ENCODE data around the gene MCAM.

The MCAM gene

DNA sequence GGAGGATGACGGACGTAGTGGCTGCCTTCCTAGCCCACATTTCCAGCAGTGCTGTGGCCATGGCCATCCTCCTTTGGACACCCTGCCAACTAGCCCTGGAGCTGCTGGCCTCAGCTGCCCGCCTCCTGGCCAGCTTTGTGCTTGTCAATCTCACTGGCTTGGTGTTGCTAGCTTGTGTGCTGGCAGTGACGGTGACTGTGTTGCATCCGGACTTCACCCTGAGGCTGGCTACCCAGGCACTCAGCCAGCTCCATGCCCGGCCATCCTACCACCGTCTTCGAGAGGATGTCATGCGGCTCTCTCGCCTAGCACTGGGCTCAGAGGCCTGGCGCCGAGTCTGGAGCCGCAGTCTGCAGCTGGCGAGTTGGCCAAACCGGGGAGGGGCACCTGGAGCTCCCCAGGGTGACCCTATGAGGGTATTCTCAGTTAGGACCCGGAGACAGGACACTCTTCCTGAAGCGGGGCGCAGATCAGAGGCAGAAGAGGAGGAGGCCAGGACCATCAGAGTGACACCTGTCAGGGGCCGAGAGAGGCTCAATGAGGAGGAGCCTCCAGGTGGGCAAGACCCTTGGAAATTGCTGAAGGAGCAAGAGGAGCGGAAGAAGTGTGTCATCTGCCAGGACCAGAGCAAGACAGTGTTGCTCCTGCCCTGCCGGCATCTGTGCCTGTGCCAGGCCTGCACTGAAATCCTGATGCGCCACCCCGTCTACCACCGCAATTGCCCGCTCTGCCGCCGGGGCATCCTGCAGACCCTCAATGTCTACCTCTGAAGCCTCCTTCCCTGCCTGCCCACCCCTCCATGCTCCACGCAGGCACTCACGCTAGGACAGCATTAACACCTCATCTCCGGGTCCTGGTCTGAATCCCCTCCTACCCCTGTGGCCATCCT lies 19.0 kb upstream of the MCAM start:
- Histone ChIP-seq H3K9me3 (replicated peaks; ENCODE audit: low read length) (no peaks in the 10 kb centered on the region), H3K9ac (ENCODE audit: low read depth, low read length) (peak overlapping the region; percentile 87), H3K4me1 (ENCODE audit: control insufficient read depth, insufficient read depth, low read length) (peaks cover 52% of the 10 kb centered on the region), H3K27me3 (ENCODE audit: control insufficient read depth, insufficient read depth, low read length) (peaks cover 3% of the 10 kb centered on the region), H3K4me2 (ENCODE audit: low read length) (peak overlapping the region; percentile 95), H3K4me3 (ENCODE audit: low read length) (peak overlapping the region; percentile 84), H3K36me3 (ENCODE audit: insufficient read depth, low read length) (no peaks in the 10 kb centered on the region)

- Histone ChIP-seq H3K36me3 (ENCODE audit: insufficient read depth, low read length) (no peaks in the 10 kb centered on the region), H3K4me2 (ENCODE audit: low read length) (peak overlapping the region; percentile 95), H3K27me3 (ENCODE audit: control insufficient read depth, insufficient read depth, low read length) (peaks cover 1% of the 10 kb centered on the region), H3K4me1 (ENCODE audit: control insufficient read depth, insufficient read depth, low read length) (peaks cover 49% of the 10 kb centered on the region), H3K9ac (ENCODE audit: low read depth, low read length) (peak overlapping the region; percentile 87), H3K9me3 (replicated peaks; ENCODE audit: low read length) (no peaks in the 10 kb centered on the region), H3K4me3 (ENCODE audit: low read length) (peak overlapping the region; percentile 84)
Measured at GRCh38 chr11:119335091-119335654, 18.2 kb upstream of the MCAM start.

- Histone ChIP-seq H3K4me3 (ENCODE audit: low read length) (peak within 1 kb of the TSS; percentile 84), H3K4me1 (ENCODE audit: control insufficient read depth, insufficient read depth, low read length) (peaks cover 41% of the 10 kb centered on the region), H3K9me3 (replicated peaks; ENCODE audit: low read length) (no peaks in the 10 kb centered on the region), H3K9ac (ENCODE audit: low read depth, low read length) (peak within 1 kb of the TSS; percentile 87), H3K4me2 (ENCODE audit: low read length) (peak within 1 kb of the TSS; percentile 95), H3K36me3 (ENCODE audit: insufficient read depth, low read length) (no peaks in the 10 kb centered on the region), H3K27me3 (ENCODE audit: control insufficient read depth, insufficient read depth, low read length) (peaks cover 10% of the 10 kb centered on the region)
Measured at GRCh38 chr11:119334174-119334930, 17.4 kb upstream of the MCAM start, which contains the start of gene RNF26. RNF26 (plus strand) TSS chr11:119334527; CDS start chr11:119335123, 596 bp downstream.

- Histone ChIP-seq H3K9me3 (replicated peaks; ENCODE audit: low read length) (no peaks in the 10 kb centered on the region), H3K4me1 (ENCODE audit: control insufficient read depth, insufficient read depth, low read length) (peaks cover 21% of the 10 kb centered on the region), H3K9ac (ENCODE audit: low read depth, low read length) (no peak overlapping the region), H3K36me3 (ENCODE audit: insufficient read depth, low read length) (no peaks in the 10 kb centered on the region), H3K27me3 (ENCODE audit: control insufficient read depth, insufficient read depth, low read length) (peaks cover 11% of the 10 kb centered on the region), H3K4me2 (ENCODE audit: low read length) (no peak overlapping the region), H3K4me3 (ENCODE audit: low read length) (no peak overlapping the region)
Measured at GRCh38 chr11:119332111-119332765, 15.3 kb upstream of the MCAM start.

DNA sequence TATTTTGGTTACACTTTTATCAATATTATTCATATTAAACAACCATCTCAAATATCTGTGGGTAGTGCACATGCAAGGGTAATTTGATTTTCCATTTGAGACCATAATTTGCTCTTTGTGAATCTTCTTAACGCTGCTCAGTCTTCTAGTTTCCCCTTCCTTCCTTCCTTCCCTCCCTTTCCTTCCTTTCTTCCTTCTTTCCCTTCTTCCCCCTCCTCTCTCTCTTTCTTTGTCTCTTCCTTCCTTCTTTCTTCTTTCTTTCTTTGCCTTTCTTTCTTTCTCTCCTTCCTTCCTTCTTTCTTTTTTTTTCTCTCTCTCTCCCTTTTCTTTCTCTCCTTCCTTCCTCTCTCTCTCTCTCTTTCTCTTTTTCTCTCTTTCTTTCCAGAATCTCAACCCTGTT lies 13.3 kb upstream of the MCAM start:
- Histone ChIP-seq H3K9me3 (replicated peaks; ENCODE audit: low read length) (no peaks in the 10 kb centered on the region), H3K4me2 (ENCODE audit: low read length) (no peak overlapping the region), H3K4me3 (ENCODE audit: low read length) (no peak overlapping the region), H3K27me3 (ENCODE audit: control insufficient read depth, insufficient read depth, low read length) (peaks cover 11% of the 10 kb centered on the region), H3K4me1 (ENCODE audit: control insufficient read depth, insufficient read depth, low read length) (peaks cover 4% of the 10 kb centered on the region), H3K36me3 (ENCODE audit: insufficient read depth, low read length) (no peaks in the 10 kb centered on the region), H3K9ac (ENCODE audit: low read depth, low read length) (no peak overlapping the region)

DNA sequence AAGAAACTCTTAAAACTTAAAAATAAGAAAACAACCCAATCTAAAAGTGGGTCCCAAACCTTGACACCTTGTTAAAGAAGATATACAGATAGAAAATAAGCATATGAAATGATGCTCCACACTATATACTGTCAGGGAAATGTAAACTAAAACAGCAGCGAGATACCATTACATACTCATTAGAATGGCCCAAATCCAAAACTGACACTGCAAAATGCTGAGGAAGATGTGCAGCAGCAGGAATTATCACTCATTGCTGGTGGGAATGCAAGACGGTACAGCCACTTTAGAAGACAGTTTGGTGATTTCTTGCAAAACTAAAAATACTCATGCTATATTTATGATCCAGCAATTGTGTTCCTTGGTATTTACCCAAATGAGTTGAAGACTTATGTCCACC lies 12.4 kb upstream of the MCAM start:
- no peak overlapping the region for H3K4me3 ChIP-seq (ENCODE audit: low read length)
- no peak overlapping the region for H3K9ac ChIP-seq (ENCODE audit: low read depth, low read length)
- H3K4me2 ChIP-seq (ENCODE audit: low read length): no peak overlapping the region
- no peaks in the 10 kb centered on the region for H3K4me1 ChIP-seq (ENCODE audit: control insufficient read depth, insufficient read depth, low read length)
- no peaks in the 10 kb centered on the region for H3K9me3 ChIP-seq (replicated peaks; ENCODE audit: low read length)
- peaks cover 11% of the 10 kb centered on the region for H3K27me3 ChIP-seq (ENCODE audit: control insufficient read depth, insufficient read depth, low read length)
- H3K36me3 ChIP-seq (ENCODE audit: insufficient read depth, low read length): no peaks in the 10 kb centered on the region

DNA sequence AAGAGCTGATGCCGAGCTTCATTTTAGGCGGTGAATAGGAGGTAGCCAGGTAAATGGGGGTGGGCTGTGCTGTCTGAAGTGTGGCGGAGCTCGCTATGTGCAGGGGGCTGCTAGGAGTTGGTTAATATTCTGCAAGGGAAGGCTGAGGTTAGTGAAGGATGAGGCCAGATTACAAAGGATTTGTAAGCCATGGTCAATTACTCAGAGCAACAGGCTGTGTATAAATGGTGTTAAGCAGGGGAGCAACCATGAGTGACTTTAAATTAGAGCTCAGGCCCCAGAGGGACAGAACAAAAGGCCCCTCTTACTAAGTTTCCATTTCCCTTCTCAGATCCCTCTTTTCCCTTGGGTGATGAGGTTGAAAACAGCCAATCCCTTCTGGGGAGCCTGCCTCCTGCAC lies 7.3 kb upstream of the MCAM start:
- H3K4me2 ChIP-seq (ENCODE audit: low read length): no peak overlapping the region
- no peak overlapping the region for H3K9ac ChIP-seq (ENCODE audit: low read depth, low read length)
- no peaks in the 10 kb centered on the region for H3K27me3 ChIP-seq (ENCODE audit: control insufficient read depth, insufficient read depth, low read length)
- H3K4me3 ChIP-seq (ENCODE audit: low read length): no peak overlapping the region
- H3K4me1 ChIP-seq (ENCODE audit: control insufficient read depth, insufficient read depth, low read length): peaks cover 12% of the 10 kb centered on the region
- no peaks in the 10 kb centered on the region for H3K36me3 ChIP-seq (ENCODE audit: insufficient read depth, low read length)
- H3K9me3 ChIP-seq (replicated peaks; ENCODE audit: low read length): no peaks in the 10 kb centered on the region

DNA sequence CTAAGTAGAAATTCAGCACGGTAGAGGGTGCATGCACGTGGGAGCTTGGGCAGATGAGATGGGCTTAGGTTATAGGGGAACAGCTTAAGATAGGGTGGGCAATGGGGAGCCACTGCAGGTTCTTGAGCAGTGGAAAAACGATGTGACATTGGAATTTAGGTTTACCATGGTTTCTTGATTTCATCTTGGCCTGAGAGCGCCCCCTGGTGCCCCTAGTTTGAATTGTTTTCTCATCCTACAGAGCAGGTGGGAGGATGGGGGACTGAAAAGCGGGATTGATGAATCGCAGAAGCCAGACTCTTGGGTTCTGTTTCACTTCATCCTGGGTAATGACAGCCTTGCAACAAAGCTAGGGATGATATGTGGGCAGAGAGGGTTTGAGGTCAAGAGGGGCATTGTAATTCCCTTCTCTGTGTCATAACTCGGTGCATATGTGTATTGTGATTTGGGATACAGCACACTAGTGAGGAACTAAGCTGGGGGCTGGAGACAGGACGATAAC lies 6.7 kb upstream of the MCAM start:
- no peak overlapping the region for H3K9ac ChIP-seq (ENCODE audit: low read depth, low read length)
- no peak overlapping the region for H3K4me3 ChIP-seq (ENCODE audit: low read length)

DNA sequence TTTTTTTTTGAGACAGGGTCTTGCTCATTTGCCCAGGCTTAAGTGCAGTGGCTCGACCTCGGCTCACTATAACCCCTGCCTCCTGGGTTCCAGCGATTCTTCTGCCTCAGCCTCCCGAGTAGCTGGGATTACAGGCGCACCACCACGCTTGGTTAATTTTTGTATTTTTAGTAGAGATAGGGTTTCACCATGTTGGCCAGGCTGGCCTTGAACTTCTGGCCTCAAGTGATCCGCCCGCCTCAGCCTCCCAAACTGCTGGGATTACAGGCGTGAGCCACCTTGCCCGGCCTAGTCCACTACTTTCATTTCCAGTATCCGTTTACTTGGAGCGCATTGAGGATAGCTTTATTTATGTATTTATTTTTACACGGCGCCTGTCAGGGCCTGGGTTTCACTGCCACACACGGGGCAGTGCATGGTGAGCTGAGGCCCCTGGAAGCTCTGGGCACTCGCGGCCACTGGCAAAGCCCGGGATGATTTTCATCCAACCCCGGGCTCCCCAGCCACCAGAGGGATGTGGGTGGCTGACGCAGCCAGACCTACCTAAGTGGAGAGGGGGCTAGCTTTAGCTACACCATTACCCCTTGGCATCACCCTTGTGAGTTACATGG lies 6.1 kb upstream of the MCAM start:
- Histone ChIP-seq H3K9me3 (replicated peaks; ENCODE audit: low read length) (no peaks in the 10 kb centered on the region), H3K4me2 (ENCODE audit: low read length) (no peak overlapping the region), H3K9ac (ENCODE audit: low read depth, low read length) (no peak overlapping the region), H3K4me1 (ENCODE audit: control insufficient read depth, insufficient read depth, low read length) (peaks cover 24% of the 10 kb centered on the region), H3K36me3 (ENCODE audit: insufficient read depth, low read length) (no peaks in the 10 kb centered on the region), H3K27me3 (ENCODE audit: control insufficient read depth, insufficient read depth, low read length) (no peaks in the 10 kb centered on the region), H3K4me3 (ENCODE audit: low read length) (no peak overlapping the region)

More for the DNA sequence above, 6.7 kb upstream of the MCAM start:
- H3K9me3 ChIP-seq (replicated peaks; ENCODE audit: low read length): no peaks in the 10 kb centered on the region
- H3K4me2 ChIP-seq (ENCODE audit: low read length): no peak overlapping the region
- H3K36me3 ChIP-seq (ENCODE audit: insufficient read depth, low read length): no peaks in the 10 kb centered on the region
- no peaks in the 10 kb centered on the region for H3K27me3 ChIP-seq (ENCODE audit: control insufficient read depth, insufficient read depth, low read length)
- peaks cover 18% of the 10 kb centered on the region for H3K4me1 ChIP-seq (ENCODE audit: control insufficient read depth, insufficient read depth, low read length)

DNA sequence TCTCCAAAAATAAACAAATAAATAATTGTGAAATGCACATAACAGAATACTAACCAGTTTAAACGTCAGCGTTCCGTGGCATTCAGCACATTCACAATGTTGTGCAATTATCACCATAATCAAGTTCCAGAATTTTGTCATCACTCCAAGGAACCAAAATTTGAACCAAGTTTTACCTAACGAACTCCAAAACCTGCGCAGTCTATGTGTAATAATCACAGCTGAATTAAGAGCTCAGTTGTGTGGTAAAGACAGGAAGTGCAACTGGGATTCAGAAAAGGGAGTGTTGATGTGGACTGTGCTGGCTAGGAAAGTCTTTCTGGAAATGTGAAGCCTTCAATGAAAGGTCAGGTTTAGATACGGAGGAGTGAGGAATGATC lies 5.4 kb upstream of the MCAM start:
- no peak overlapping the region for H3K9ac ChIP-seq (ENCODE audit: low read depth, low read length)
- H3K36me3 ChIP-seq (ENCODE audit: insufficient read depth, low read length): no peaks in the 10 kb centered on the region
- no peak overlapping the region for H3K4me3 ChIP-seq (ENCODE audit: low read length)

More for the DNA sequence above, 5.4 kb upstream of the MCAM start:
- H3K4me1 ChIP-seq (ENCODE audit: control insufficient read depth, insufficient read depth, low read length): peaks cover 27% of the 10 kb centered on the region
- H3K9me3 ChIP-seq (replicated peaks; ENCODE audit: low read length): no peaks in the 10 kb centered on the region
- H3K4me2 ChIP-seq (ENCODE audit: low read length): no peak overlapping the region
- H3K27me3 ChIP-seq (ENCODE audit: control insufficient read depth, insufficient read depth, low read length): no peaks in the 10 kb centered on the region
